ENCODE data around the gene CHRDL2.
"Not testable (repeated sequence)": the region's sequence is repeated elsewhere in the genome, so short reads cannot be mapped to it uniquely, and the experiment has no call there.

CHRDL2 gene

GRCh38 chr11:74731301-74732094 lies at the start of gene CHRDL2:
TSS of gene CHRDL2 (minus strand) at chr11:74731426. CDS start at chr11:74730888, 538 bp downstream.
- peak; percentile 31 to 62 (median 38) for DNase-seq

- DNase-seq, result peak; percentile 4 to 37 (median 36)
Measured at GRCh38 chr11:74780248-74781005, 49.2 kb upstream of the CHRDL2 start.

- no peak for DNase-seq
Measured at GRCh38 chr11:74778581-74778980, 47.4 kb upstream of the CHRDL2 start.

- no peak for DNase-seq
Measured at GRCh38 chr11:74777877-74778276, 46.7 kb upstream of the CHRDL2 start.

- no peak for DNase-seq
Measured at GRCh38 chr11:74777038-74777437, 45.8 kb upstream of the CHRDL2 start.

- peak; percentile 15 to 44 (median 36) for DNase-seq
Measured at GRCh38 chr11:74776546-74776945, 45.3 kb upstream of the CHRDL2 start.

- no peak for DNase-seq
Measured at GRCh38 chr11:74775762-74776161, 44.5 kb upstream of the CHRDL2 start.

GRCh38 chr11:74773476-74773875 lies 42.2 kb upstream of the CHRDL2 start:
- no peak for DNase-seq

GRCh38 chr11:74771139-74771538 lies 39.9 kb upstream of the CHRDL2 start:
- no peak for DNase-seq

GRCh38 chr11:74770456-74770855 lies 39.2 kb upstream of the CHRDL2 start:
- DNase-seq, result no peak

GRCh38 chr11:74769055-74769707 lies 38.0 kb upstream of the CHRDL2 start:
- no peak for DNase-seq

GRCh38 chr11:74768172-74768651 lies 37.0 kb upstream of the CHRDL2 start:
- DNase-seq, result peak; percentile 37 to 59 (median 46)

GRCh38 chr11:74766905-74767304 lies 35.7 kb upstream of the CHRDL2 start:
- DNase-seq, result no peak

GRCh38 chr11:74756571-74756970 lies 25.3 kb upstream of the CHRDL2 start:
- no peak for DNase-seq

- DNase-seq, result no peak
Measured at GRCh38 chr11:74755395-74755995, 24.3 kb upstream of the CHRDL2 start.

GRCh38 chr11:74754507-74755252 lies 23.5 kb upstream of the CHRDL2 start:
- DNase-seq, result peak; percentile 71 to 97 (median 92)

- peak in 2 of 3 donors; percentile 47 to 51 for DNase-seq
Measured at GRCh38 chr11:74751303-74751702, 20.1 kb upstream of the CHRDL2 start.

GRCh38 chr11:74750598-74750997 lies 19.4 kb upstream of the CHRDL2 start:
- not testable (repeated sequence) for DNase-seq

GRCh38 chr11:74749965-74750296 lies 18.7 kb upstream of the CHRDL2 start:
- DNase-seq, result no peak

- peak; percentile 73 to 86 (median 73) for DNase-seq
Measured at GRCh38 chr11:74749127-74749964, 18.1 kb upstream of the CHRDL2 start.

Measured in suppressor macrophage treated with lipopolysaccharide for 1 hour (primary cell).